Activated T-helper 1 cell treated with anti-CD3 and anti-CD28 coated beads, Interleukin-2, amount 50 U/mL, for 16 hours (primary cell): ENCODE measurements around the gene SPCS3.
"Not testable (repeated sequence)": the region's sequence is repeated elsewhere in the genome, so short reads cannot be mapped to it uniquely, and the experiment has no call there.

Experiments used
- DNase-seq, 2 donors: peaks; one replicate each; pipeline ENCODE4 v3.0.0-alpha.2; 2020; ENCODE audit warnings: low read depth in 1 of 2, low spot score in 1 of 2

The SPCS3 gene

DNA sequence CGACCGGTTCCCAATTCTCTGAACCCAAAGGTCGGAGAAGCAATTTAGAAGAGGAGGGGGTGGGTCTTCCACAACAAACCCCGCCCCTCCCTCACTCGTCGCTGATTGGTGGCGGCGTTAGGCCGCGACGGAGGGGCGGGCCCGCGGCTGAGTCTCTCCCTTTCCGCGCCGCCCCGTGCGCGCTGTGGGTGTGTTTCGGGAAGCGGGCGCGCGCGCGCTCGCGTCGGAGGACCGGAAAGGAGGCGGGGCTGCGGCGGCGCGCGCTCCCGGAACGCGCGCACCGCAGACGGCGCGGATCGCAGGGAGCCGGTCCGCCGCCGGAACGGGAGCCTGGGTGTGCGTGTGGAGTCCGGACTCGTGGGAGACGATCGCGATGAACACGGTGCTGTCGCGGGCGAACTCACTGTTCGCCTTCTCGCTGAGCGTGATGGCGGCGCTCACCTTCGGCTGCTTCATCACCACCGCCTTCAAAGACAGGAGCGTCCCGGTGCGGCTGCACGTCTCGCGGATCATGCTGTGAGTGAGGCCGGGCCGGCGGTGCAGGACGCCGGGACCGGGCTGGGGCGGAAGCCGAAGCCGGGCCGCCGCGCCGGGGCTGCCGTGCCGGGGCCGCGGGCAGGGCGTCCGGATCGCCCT lies at the start of gene SPCS3:
Gene SPCS3, plus strand, starts transcription at position 263 of the 636 bp plus-strand sequence. Its CDS starts 111 bp downstream, at position 374.
- peak; percentile 88 to 95 for DNase-seq

DNA sequence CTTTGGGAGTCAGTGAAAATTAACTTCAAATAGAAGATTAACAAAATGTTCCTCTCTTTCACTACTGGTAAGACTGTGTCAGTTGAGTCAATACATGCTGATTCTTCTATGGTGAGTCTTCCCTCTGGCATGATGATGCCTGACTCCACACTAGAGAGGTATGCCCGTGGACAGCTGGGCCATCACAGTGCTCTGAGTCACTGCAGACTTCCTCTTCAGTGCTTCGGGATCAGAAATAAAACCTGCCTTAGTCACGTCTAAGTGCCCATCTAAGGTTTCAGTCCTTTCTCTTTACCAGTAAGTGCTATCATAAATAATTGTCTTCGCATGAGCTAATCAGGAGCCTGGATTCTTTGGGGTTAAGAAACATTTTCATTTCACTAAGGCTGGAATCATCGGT lies 49.1 kb upstream of the SPCS3 start:
- DNase-seq: no peak

DNA sequence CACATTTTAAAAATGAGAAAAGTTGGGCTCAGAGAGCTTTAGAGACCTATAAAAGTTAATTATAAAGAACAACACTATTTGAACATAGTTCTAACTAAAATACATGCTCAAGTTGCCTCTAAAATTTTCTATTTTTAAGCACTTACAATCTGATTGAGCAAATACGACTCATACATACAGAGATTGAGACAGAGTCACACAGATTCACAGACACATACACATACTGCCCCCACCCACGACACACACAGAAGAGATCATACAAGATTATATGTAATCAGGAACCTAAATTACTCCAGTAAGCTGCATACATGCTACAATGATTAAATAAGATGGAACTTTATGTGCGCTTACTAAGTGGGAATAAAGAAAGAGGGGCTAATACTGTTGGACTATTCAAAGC lies 48.0 kb upstream of the SPCS3 start:
- DNase-seq: no peak

DNA sequence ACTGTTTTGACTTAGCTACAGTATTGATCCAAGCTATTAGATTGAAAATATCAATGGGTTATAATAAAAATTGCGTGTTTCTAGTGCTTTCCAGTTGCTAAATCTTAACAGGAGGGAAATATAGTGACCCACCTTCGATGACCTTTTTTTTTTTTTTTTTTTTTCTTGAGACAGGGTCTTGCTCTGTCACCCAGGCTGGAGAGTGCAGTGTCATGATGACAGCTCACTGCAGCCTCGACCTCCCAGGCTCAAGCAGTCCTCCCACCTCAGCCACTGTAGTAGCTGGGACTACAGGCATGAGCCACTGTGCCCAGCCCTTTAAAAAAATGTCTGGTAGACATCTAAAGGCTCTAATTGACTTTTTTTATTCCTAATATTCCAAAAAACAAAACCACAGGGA lies 47.0 kb upstream of the SPCS3 start:
- no peak for DNase-seq

DNA sequence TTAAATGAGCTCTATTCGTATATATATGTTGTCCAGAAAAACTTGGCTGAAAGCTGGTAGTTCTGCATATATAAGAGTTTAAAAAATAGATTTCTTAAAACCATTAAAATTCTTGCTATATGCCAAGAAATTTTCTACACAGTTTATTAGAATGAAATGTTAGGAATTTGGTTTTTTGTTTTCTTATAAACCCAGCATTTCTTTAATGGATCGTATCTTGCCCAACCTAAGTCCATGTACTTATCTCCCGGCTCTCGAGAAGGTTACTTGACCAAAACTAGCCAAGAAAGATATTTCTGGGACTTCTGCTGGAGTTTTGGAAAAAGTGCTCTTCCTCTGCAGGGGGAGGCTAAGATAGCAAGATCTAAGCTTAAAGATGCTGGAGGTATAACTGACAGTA lies 46.0 kb upstream of the SPCS3 start:
- DNase-seq: no peak

DNA sequence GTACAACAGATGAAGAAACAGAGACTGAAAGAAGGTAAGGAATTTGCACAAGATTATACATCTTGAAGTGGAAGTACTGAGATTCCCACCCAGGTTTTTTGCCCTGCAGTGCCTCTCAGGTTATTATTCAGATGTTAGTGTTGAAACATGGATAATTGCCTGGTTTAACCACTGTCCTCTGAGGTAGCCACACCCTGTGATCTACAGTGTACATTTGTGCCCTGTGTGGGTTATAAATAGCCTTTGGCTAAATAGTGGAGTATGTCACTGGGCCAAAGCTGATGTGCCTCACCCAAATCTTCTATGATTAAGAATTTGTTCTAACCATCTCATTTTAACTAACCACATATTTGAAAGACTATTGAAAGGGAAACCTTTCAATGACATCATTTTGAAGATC lies 45.3 kb upstream of the SPCS3 start:
- DNase-seq: no peak

DNA sequence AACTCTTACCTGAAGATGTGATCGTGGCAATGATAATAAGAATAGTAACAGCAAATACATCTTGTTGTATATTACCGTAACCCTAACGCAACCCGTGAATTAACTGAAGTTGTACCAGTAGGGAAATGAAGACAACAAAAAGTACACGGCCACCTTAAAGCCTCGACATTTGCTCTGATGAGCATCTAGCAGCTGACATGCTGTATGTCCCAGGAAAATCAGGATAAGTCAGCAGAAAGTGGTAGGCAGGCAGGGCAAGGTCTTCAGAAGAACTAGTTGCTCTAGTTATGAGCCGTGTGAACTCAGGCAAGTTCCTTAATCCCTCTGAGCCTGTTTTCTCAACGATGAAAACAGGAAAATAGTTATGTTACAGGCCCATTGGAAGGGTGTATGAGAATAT lies 43.1 kb upstream of the SPCS3 start:
- no peak for DNase-seq

DNA sequence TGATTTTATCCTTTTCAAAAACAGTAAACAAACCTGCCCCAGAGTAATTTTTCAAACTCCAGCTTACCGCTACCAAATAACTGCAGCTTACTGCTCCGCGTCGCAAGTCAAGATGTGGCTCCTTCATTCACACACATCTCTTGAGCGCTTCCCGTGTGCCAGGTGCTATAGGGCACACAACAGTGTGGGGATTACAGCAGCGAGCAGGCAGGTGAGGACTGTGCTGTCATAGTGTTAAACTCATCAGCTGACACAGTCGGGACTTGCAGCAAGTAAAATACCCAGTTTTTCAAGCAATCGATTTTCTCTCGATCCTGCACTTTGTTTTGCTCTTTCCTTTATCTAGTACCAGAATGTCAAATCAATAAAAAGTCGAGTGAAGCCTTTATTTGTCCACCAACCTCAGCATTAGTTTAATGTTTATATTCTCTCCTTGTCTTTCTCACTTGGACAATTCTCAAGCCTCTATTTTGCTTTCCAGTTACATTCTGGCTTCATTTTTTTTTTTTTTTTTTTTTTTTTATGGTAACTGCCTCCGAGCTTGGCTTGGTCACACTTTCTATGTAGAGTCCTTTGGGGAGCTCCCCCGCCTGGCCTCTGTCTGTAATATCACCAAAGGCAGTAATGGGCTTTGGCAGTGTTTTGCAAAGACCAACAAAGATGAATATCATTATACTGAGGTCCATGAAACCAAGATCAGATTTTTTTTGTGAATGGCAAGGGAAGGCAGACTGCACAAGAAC lies 42.4 kb upstream of the SPCS3 start:
- DNase-seq: no peak

DNA sequence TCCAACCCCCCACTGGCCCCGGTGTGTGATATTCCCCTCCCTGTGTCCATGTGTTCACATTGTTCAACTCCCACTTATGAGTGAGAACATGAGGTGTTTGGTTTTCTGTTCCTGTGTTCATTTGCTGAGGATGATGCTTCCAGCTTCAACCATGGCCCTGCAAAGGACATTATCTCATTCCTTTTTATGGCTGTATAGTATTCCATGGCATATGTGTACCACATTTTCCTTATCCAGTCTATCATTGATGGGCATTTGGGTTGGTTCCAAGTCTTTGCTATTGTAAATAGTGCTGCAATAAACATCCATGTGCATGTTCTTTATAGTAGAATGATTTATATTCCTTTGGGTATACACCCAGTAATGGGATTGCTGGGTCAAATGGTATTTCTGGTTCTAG lies 40.2 kb upstream of the SPCS3 start:
- DNase-seq: not testable (repeated sequence)

DNA sequence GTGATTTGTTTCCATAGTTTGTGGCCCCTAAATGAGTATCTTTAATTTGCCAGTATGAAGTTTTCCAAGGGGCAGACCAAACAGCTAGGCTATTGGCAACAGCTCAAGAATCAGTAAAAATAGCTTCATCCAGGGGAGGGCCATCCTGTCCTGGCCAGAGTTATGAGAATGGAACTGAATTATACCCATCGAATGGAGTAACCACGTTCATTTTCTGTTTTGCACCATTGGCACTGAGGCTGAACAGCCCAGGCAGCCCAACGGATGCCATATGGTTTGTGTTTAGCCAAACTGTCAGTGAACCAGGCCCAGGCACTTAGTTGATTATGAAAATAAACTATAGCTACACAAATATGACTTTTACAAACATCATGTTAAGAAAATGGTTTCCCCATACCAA lies 33.0 kb upstream of the SPCS3 start:
- no peak for DNase-seq

DNA sequence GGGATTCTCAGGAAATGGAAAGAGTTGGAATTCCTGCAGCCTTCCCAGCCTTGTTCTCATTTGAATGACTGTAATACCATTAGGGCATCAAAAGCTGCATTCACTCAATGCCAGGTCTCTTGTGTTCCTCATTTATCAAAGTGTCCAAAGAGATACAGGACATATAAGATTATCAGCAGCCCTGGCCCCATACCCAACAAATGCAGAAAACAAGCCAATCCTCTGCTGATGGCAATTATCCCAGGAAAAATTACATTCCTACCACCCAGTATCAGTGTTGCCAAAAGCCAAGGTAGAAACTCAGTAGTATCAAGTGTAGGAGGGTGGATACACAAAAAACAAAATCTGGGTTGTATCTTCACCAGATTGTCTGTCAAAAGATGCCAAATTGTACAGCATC lies 32.2 kb upstream of the SPCS3 start:
- DNase-seq: no peak

DNA sequence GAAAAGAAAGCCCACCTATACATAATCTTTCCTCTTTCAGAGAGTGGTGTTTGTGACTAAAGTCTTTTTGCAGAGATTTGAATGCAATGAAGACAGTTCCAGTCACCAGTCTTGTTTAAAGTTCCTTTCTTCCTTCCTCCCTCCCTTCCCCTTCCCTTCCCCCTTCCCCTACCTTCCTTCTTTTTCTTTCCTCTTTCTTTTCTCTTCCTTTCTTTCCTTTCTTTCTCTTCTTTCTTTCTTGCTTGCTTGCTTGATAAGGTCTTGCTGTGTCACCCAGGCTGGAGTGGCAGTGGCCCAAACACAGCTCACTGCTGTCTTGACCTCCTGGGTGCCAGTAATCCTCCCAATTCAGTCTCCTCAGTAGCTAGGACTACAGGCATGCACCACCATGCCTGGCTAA lies 31.7 kb upstream of the SPCS3 start:
- DNase-seq: no peak

DNA sequence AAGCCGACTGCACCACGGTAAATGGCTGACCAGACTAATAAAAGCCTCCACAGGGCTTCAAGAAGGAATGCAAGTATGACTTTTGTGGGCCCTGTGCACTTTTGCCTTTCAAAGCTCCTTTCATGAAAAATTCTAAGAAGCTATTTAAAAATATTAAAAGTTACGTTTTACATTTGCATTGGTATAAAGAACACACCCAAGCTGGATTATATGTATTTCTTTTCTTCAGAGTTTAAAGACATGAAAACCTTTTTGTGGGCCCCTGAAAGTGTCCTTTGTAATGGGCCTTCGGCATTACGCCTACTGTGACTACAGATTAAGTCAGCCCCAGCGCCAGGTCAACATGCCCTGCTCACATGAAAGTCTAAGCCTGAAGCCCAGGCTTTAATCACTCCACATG lies 30.2 kb upstream of the SPCS3 start:
- DNase-seq: no peak

DNA sequence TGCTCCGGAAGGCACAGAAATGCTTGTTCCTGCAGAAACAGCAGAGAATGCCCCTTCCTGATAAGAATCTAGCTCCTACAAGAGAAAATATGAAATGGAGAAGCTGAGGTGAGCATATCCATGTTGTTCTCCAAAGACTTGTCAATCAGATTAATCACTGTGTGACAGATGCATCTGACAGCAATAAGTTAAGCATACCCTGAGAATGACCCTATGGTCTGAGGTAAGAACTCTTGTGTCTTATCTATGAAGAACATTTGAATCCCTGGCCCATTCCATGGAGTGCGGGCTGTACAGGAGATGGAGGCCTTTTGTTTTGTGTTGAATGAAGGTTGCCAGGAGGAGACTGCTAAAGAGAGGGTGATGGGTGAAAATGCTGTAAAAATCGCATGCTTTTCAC lies 29.2 kb upstream of the SPCS3 start:
- DNase-seq: no peak

DNA sequence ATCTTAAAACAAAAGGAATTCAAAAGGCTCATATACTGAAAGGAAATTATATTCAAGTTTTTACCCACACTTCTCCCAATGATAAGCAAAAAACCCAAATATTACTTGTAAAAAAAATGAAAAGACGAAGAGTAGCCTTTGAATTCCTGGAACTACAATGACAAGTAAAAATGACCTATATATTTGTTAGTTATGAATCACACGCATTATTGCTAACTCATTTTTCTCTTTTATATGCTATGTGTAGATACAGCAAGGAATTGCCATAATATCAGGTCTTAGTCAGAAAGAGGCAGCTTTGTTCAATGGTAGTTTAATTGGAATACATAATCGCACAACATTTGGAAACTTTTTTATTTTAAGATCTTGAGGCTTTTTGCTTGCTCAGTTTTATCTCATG lies 28.0 kb upstream of the SPCS3 start:
- no peak for DNase-seq

DNA sequence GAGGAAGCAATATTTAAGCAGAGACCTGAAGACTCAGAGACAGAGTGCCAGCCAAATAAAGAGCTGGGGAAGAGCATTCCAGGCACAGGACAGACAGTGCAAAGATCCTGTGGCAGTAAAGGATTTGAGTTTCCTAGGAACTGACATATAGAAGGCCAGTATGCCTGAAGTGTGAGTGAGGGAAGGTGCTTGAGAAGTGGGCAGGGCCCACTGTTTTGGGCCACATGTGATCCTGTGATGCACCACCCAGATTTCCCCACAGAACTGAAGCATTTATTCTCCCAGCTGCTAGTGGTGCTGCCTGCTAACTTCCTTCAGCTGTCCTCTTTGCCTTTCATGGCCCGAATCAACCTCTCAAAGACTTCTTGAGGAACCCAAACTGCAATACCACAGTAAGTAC lies 26.8 kb upstream of the SPCS3 start:
- no peak for DNase-seq

DNA sequence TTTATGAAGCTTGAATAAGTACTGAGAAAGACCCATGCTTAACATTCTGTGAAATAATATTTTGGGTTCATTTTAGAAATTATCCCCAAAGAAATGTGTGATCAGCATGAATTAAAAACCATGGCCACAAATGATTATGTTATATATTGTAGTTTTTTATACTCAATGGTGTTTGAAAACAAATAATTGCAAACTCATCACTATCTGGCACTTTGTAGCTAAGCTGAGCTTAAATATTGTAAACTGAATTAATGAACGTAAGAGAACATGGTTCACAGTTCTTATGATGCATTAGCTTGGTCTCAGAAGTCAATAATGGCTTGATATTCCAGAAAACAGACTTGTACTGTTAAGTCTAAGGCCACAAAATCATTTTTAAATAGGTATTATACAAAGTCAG lies 26.1 kb upstream of the SPCS3 start:
- DNase-seq: no peak

DNA sequence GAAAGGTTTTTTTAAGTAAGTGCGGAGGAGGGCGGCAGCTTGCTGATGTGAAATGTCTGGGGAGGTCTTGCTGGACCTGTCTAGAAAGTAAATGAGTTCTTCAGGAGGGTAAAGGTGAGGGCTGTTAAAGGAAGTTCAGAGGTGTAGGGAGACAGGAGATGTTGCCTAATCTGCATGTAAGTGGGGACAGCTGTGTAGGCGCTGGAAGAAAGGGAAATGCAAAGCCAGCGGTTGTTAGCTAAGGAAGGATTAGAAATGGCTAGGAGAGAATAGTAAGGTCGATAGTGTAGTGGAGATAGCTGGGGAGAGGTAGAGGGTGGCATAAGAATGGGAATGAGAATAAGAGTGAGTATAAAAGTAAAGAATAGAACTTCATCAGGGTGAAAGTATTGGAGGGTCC lies 23.9 kb upstream of the SPCS3 start:
- not testable (repeated sequence) for DNase-seq

DNA sequence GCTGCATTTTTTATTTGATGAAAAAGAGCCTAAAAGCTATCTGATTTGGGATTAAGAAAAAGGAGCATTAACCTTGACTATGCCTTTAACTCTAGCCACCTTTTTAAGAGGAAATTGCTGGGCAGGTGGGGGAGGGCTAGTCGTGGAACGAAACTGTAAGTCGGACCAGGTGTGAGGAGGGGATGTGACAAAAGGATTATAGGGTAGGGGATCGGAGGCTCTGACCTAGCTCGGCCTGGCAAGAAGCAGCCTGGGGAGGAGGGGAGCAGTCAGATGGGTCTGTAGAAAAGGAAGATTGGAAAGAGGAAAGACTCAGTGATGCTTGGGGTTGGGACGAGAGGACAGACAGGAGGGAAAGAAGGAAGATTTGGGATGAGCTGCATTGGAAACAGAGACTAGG lies 21.1 kb upstream of the SPCS3 start:
- no peak for DNase-seq

DNA sequence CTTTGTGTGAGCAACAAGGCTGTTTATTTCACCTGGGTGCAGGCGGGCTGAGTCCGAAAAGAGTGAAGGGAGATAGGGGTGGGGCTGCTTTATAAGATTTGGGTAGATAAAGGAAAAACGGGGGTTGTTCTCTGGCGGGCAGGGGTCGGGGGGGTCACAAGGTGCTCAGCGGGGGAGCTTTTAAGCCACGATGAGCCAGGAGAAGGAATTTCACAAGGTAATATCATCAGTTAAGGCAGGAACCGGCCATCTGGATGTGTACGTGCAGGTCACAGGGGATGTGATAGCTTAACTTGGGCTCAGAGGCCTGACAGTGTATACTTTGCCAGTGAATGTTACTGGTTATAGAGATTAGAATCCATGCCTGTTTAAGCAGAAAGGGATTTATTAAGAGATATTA lies 19.7 kb upstream of the SPCS3 start:
- no peak for DNase-seq

DNA sequence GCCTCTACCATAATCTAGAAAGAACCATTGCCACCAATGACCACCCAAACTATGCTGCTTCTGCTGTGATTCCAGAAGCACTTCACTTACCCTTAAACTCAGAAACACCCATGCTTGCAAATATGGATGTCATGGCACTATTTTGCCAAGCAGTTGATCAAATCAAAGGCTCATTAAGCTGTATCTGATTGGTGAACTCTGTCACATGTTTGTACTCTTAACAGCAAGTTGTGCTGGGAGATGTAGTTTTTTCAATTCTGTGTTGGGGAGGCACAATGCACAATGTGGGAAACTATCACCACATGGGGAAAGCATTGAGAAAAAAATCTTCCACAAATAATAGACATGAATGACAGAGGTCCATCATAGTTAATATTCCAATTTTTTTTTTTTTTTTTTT lies 19.2 kb upstream of the SPCS3 start:
- DNase-seq: no peak

DNA sequence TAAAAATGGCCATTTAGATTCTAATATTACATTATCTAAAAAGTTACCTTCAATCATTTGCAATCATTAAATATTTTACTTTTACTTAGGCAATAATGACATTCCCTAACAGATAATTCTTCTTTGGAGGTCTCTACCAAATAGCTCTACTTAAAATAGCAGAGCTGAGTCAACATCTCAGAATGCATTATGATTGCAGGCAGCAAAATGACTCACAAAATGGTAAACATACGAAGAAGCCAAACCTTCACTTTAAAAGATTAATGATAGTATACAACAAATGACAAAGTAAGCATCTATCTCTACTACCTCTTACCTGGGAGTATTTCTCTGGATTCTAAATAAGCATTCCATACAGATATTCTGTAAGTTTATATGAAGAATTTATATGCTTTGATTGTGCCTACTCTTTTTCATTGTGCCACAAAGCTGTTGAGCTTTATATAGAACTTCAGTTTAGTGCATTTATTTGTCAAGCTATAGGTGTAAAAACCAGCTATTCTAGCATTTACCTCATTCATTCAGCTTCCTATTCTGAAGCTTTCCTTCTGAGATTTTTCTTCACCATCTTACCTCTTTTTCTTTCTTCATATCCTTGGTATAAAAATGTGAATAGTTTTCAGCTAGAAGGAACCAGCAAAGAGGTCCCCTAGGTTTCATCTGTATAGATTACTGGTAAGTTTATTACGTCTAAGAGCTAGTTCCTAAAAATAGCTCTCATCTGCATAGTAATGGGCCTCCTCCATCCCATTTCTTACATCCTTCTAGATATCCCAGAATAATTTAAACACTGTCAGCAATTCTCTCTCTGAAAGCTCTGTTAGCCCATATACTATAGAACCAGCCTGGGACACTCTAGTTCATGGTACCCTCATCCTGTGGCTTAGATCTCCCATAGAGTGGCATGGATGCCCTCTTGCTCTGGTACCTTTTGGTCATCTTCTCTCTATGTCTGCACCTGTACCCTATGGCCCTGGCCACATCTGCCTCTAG lies 17.2 kb upstream of the SPCS3 start:
- DNase-seq: no peak
